Raji (cell line): ENCODE data around the gene CLPTM1L.

Experiments
- POLR2A ChIP-seq: IDR thresholded peaks from 2 replicates; pipeline ENCODE4 v1.6.1; 2011; ENCODE audit warnings: low read depth, low read length, control low read depth; ENCODE audit not compliant: insufficient read depth

CLPTM1L gene

DNA sequence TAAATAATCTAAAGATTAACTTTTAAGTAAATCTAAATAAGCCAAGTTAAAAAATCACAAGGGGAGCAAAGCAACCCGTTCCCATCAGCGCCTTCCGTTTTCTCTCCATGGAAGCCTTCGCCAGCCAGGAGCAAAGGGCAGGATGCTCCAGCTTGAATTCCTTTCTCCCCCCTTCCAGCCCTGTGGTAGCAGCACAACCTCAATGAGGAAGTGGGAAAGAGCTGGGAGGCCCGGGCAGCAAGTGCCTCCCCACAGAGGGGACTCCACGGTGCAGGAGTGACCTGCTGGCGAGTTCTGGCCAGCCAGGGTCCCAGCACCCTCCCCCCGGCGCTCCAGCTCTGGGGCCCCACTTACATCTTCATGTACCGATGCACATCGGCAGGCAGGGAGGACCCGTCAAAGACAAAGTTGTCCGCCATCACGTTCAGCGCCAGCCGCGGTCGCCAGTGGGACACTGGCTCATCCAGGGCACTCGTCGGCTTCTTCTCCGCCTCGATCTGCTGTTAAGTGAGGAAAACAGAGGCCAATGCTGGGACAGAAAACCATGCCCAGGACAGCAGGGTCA is 6.3 kb downstream of the CLPTM1L start:
- TF ChIP-seq POLR2A = no peak

DNA sequence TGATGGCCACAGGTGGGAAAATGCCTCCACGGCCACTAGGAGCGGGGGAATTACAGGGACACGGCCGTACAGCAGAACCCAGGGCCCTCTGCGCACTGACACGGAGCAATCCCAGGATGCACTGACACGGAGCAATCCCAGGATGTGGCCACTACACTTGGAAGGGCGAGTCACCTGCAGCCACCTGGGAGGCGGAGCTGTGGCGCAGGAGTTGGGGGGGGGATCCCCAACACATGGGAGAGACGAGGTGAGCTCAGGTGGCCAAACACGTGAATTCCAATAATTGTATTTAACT is 6.8 kb downstream of the CLPTM1L start:
- TF ChIP-seq POLR2A = no peak

- no peak for TF ChIP-seq POLR2A
These were observed 7.3 kb downstream of the CLPTM1L start for GRCh38 chr5:1337489-1338195.

DNA sequence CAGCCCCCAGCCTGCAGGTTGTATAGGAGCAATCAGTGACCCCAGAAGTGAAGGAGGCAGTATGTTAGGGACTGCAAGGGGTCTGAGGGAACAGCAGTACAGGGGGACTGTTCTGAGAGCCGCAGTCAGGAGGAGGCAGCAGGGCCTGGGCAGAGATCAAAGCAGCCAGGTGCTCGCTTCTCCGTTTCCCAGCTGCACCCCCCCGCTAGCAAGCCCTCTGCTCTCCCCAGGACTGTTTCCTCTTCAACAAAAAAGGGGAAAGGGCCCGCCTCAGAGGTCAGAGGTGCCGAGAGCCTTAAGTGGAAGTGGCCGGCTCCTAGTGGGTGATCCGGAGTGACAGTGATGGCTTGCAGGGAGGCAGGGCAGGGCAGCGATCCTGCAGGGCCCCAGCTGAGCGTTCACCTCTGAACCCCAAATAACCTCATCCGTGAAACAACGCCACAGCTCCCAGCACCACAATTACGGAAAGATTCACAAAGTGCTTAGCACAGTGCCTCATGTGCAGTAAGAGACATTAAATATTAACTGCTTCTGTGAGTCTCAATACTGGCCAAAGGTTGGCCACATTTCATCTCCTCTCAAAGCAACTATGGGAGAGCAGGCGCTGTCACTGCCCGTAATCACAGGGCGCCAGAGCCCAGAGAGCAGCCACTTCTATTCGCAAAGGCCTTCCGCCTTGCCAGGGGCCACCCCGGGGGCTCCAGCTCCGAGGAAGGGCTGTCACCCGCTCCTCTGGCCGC is 8.0 kb downstream of the CLPTM1L start:
- no peak for TF ChIP-seq POLR2A

- no peak for TF ChIP-seq POLR2A
These were observed 8.8 kb downstream of the CLPTM1L start for GRCh38 chr5:1336106-1336561.

DNA sequence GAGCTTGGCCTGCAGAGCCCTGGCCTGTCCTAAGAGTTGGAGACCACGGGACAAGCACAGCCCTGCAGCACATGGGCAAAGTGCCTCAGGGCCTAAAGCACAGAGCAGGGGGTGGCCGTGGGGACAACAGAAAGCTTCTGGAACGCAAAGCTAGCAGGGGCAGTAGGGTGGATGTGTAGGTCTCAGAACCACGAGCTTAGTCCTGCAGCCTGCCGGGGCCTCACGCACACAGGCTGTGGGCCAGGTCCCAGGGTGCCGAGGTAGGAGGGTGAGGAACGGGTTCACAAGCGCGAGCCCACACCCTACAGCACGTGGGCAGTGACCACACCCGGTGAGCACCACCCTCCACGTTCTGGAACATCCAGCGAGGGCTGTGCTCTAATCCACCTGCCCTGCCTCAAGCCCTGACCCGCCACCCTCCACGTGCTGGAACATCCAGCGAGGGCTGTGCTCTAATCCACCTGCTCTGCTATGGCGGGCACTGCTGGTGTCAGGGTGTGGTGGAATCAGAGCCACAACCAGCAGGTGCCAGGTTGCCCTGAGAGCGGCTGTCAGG is 9.3 kb downstream of the CLPTM1L start:
- TF ChIP-seq POLR2A = no peak

- no peak for TF ChIP-seq POLR2A
These were observed 9.9 kb downstream of the CLPTM1L start for GRCh38 chr5:1334831-1335539.

DNA sequence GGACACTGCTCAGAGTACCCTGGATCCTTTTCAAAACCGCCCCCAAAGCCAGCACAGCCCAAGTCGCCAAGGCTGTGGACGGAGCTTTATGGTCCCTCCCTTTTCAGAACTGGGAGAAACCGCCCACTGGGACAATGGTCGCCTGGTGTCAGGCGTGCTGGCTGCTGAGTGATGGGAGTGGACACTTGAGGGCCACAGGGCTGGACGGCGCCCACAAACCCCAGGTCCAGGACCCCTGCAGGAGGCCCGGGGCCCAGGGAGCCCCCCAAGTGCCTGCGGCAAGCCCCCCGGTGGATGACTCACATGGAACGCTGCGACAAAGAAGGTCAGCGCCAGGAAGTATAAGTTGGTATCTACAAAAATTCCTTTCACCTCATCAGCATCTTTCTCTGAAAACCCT is 10.9 kb downstream of the CLPTM1L start:
- TF ChIP-seq POLR2A = no peak

GRCh38 chr5:1332461-1333001 is 12.4 kb downstream of the CLPTM1L start:
- TF ChIP-seq POLR2A = no peak

DNA sequence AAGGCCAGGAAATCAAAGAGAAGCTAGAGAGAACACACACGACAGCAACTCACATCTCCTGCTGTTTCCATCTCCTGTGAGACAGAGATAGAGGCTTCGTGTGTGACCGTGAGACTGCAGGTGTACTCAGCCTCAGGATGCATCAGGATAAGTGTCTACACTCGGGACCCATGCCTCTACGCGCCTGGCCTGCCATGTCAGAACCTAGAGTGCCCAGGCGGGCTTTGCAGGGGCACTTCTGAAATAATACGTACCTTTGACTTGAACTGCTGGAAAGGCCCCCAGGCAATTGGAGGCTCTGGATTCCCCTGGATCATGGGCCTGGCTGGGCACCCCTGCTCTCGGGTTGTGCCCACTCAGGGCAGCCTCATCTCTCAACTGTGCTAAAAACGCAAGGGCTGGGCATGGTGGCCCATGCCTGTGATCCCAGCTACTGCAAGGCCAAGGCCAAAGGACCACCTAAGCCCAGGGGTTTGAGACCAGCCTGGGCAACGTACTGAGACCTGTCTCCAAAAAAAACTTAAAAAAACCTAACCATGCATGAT is 13.0 kb downstream of the CLPTM1L start:
- TF ChIP-seq POLR2A = no peak

DNA sequence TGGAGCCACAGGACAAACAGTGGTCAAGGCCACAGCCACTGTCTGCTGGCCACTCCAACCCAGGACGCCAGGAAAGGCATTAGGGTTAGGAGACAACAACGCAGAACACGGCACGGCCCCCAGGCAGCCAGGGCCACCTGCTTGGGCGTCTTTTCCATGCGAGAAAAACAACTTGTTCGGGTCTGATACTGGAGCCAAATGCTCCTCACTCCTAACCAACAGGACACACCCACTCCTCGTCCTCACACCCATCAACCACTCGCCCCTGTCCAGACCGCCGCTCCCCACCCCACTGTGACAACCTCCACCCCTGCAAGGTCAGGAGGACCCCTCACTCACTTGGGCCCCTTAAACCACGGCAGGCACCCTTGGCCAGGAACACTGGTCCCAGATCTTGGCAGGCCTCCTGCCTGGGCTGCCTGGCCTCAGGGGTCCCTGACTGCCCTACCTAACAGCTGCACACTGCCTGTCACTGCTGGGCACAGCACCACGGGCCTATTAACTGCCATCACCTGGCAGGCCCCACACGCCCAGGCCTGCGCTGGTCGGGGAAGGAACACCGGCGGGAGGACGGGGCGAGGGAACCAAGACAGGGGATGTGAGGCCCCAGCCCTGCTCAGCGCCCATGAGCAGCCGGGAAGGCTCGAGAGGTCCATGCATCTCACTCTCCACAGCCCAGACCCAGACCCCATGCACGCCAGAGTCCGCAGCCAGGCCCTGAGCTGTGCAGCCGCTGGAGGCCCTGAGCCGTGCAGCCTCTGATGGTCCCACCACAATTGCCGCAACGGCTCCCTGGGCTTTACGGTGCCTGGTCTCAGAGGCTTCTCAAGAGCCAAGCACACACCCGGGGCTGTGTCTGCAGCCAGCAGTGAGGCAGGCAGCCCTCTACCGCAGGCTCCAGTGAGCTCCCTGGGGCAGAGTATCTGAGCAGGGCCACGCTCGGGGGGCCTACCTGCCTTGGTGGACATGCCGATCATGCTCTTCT is 13.8 kb downstream of the CLPTM1L start:
- TF ChIP-seq POLR2A = no peak

- TF ChIP-seq POLR2A = no peak
These were observed 14.6 kb downstream of the CLPTM1L start for GRCh38 chr5:1330146-1330846.

- no peak for TF ChIP-seq POLR2A
These were observed 15.8 kb downstream of the CLPTM1L start for GRCh38 chr5:1329111-1329579.
